HEK293T (cell line): Measurements from ENCODE around the gene TMEM51.

Source experiments
- FOXA1 ChIP-seq: fragments of 450-650 bp; IDR thresholded peaks from 2 replicates; pipeline ENCODE4 v1.6.1; 2016; ENCODE audit warnings: mild to moderate bottlenecking
- FOXK2 ChIP-seq: fragments of 450-650 bp; IDR thresholded peaks from 2 replicates; pipeline ENCODE4 v1.6.1; 2016; ENCODE audit warnings: mild to moderate bottlenecking
- L3MBTL2 ChIP-seq: fragments of 450-650 bp; conservative IDR thresholded peaks from 2 replicates; pipeline ENCODE4 v1.6.1; 2016; ENCODE audit warnings: mild to moderate bottlenecking
- LEF1 ChIP-seq: fragments of 450-650 bp; IDR thresholded peaks from 2 replicates; pipeline ENCODE4 v1.6.1; 2017; ENCODE audit warnings: mild to moderate bottlenecking, borderline replicate concordance
- PKNOX1 ChIP-seq: fragments of 450-650 bp; IDR thresholded peaks from 2 replicates; pipeline ENCODE4 v1.6.1; 2016
- SP1 ChIP-seq: fragments of 450-650 bp; IDR thresholded peaks from 2 replicates; pipeline ENCODE4 v1.6.1; 2017
- ZNF384 ChIP-seq: fragments of 450-650 bp; IDR thresholded peaks from 2 replicates; pipeline ENCODE4 v1.6.1; 2016

DNA sequence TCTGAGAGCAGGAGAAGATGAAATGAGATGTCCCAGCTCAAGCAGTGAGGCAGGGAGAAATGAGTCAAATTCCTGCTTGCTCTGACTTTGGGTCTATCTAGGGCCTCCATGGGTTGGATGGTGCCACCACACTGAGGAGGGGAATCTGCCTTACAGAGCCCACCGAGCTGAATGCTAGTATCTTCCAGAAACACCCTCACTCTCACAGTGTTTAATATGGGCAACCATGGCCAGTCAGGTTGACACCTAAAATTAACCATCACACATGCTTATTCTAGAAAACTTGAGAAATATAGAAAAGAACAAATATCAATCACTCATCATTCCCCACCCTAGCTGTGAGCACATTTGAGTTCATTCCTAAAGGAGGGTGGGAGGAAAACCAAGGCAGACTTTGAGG, 64.1 kb downstream of the TMEM51 start:
- TF ChIP-seq ZNF384, result no peak
- TF ChIP-seq SP1, result no peak
- TF ChIP-seq L3MBTL2, result no peak
- no peak for TF ChIP-seq PKNOX1
- no peak for TF ChIP-seq FOXK2
- TF ChIP-seq FOXA1, result no peak
- TF ChIP-seq LEF1, result no peak
